Hindlimb muscle (tissue), 1 donor: ENCODE measurements around the gene BTG4. TPM values are rescaled to one million over a fixed set of nuclear protein-coding genes. Genes with fewer than 3 reads are reported as not detected.

Source experiments
- DNase-seq: peaks from one replicate; pipeline ENCODE4 v3.0.0-alpha.2; 2013
- polyA plus RNA-seq: library from polyadenylated mRNA; unstranded; fragments of 120-200 nt; gene quantifications from one replicate; pipeline ENCODE4 v1.2.1, GENCODE V29; 2013; ENCODE audit not compliant: insufficient read length

BTG4 gene
- polyA plus RNA-seq, 1 donor = not detected

- DNase-seq = no peak
These were observed 28.8 kb downstream of the BTG4 start for GRCh38 chr11:111483431-111483830.

GRCh38 chr11:111479666-111480065, 32.5 kb downstream of the BTG4 start:
- no peak for DNase-seq

- DNase-seq = no peak
These were observed 34.3 kb downstream of the BTG4 start for GRCh38 chr11:111477898-111478297.

GRCh38 chr11:111476956-111477355, 35.2 kb downstream of the BTG4 start:
- DNase-seq = no peak

- DNase-seq = no peak
These were observed 35.8 kb downstream of the BTG4 start for GRCh38 chr11:111476366-111476765.

- no peak for DNase-seq
These were observed 37.8 kb downstream of the BTG4 start for GRCh38 chr11:111474432-111474831.

- no peak for DNase-seq
These were observed 40.0 kb downstream of the BTG4 start for GRCh38 chr11:111472228-111472627.

GRCh38 chr11:111469200-111469599, 43.0 kb downstream of the BTG4 start:
- DNase-seq = no peak

- no peak for DNase-seq
These were observed 45.6 kb downstream of the BTG4 start for GRCh38 chr11:111466615-111467014.

- no peak for DNase-seq
These were observed 46.8 kb downstream of the BTG4 start for GRCh38 chr11:111465400-111465799.

- DNase-seq = no peak
These were observed 48.9 kb downstream of the BTG4 start for GRCh38 chr11:111463276-111463675.

GRCh38 chr11:111462329-111462728, 49.9 kb downstream of the BTG4 start:
- DNase-seq = no peak

- DNase-seq = no peak
These were observed 50.5 kb downstream of the BTG4 start for GRCh38 chr11:111461460-111462235.

- no peak for DNase-seq
These were observed 51.3 kb downstream of the BTG4 start for GRCh38 chr11:111460856-111461255.

GRCh38 chr11:111460340-111460739, 51.8 kb downstream of the BTG4 start:
- no peak for DNase-seq

GRCh38 chr11:111459506-111460270, 52.5 kb downstream of the BTG4 start:
- DNase-seq = no peak

- DNase-seq = no peak
These were observed 54.3 kb downstream of the BTG4 start for GRCh38 chr11:111457731-111458368.

- no peak for DNase-seq
These were observed 55.1 kb downstream of the BTG4 start for GRCh38 chr11:111456859-111457730.

GRCh38 chr11:111456086-111456858, 55.9 kb downstream of the BTG4 start:
- no peak for DNase-seq

GRCh38 chr11:111455291-111456085, 56.7 kb downstream of the BTG4 start:
- DNase-seq = no peak
